Frontal cortex (tissue), 4 donors: ENCODE measurements around the gene CRISPLD2. TPM values are rescaled to one million over a fixed set of nuclear protein-coding genes. Genes with fewer than 3 reads are reported as not detected.
"Not testable (repeated sequence)": the region's sequence is repeated elsewhere in the genome, so short reads cannot be mapped to it uniquely, and the experiment has no call there.

Experiments
- DNase-seq, 2 donors: peaks; one replicate each; pipeline ENCODE4 v3.0.0; 2012; ENCODE audit warnings: low spot score in 2 of 2
- FAIRE-seq: peaks from 2 replicates; lab custom pipeline; 2012; peaks lifted over from hg19 to GRCh38; lab: Jason Lieb, UNC
- total RNA-seq: library from RNA; depleted of rRNA; stranded (reverse); fragments of >200 nt; gene quantifications from one replicate; pipeline ENCODE4 v1.2.3, GENCODE V29; 2014
- donor health status: control.
- donor health status: control.
- donor health status: control.

Gene CRISPLD2
- total RNA-seq, 1 donor from 2014 or later, result 3.3 TPM

DNA sequence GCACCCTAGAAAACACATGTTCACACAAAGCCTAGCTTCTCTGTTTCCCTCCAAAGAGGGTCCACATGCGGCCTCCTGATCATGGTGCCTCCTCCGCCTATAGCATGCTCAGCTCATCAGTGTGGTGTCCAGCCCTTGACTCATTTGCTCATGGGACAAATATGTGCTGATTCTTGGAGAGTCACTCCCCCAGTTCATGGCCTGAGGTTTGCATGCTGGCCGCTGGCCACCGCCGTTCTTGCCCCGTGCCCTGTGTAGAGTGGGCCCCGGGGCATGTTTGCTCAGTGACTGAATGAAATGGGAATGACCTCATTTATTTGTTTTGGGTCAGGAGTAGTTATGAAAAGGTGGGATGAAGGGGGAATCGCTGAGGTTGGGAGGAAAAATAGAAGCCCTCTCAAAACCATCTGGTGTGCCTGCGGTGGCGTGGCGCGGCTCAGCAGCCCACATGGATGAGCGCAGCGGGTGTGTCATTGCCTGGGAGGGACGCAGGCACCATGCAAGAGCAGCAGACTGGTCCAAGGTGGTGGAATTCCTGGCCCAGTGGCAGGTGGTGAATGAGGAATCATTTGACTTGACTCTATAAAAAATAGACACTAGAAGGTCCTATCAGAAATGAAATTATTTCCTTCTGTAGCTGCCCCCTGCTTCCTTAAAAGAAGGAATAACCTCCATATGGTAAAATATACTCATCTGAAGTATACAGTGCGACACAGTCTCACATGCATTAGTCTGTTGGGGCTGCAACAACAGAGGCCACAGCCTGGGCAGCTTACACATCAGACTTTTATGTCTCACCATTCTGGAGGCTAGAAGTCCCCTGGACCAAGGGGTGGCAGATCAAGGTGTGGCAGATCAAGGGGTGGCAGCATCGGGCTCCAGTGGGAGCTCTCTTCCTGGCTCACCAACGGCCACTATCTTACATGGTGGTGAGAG, 31.7 kb downstream of the CRISPLD2 start:
- no peak for DNase-seq
- no peak for FAIRE-seq

DNA sequence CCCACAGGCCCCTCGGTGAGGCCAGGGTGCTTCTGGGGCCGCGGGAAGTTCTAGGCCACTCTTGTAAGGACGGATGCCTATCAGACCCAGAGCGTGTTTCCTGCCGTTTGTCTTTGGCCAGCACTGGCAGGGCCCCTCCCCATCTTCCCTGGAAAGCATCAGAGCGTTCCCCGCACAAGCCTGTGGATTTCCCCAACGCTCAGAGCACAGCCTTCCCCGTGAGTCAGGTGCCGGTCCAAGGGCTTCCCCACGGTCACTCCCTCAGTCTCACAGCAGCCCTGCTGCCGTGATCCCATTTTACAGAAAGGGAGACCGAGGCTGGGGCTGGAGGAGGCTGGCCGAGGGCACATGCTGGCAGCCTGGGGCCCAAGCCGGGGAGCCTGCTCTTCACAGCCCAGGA, 33.7 kb downstream of the CRISPLD2 start:
- DNase-seq, result no peak
- FAIRE-seq, result no peak

GRCh38 chr16:84854759-84855158, 35.0 kb downstream of the CRISPLD2 start:
- no peak for DNase-seq
- no peak for FAIRE-seq

- not testable (repeated sequence) for DNase-seq, FAIRE-seq
Measured at GRCh38 chr16:84855435-84856202, 35.8 kb downstream of the CRISPLD2 start.

GRCh38 chr16:84856203-84856581, 36.4 kb downstream of the CRISPLD2 start:
- not testable (repeated sequence) for DNase-seq, FAIRE-seq

GRCh38 chr16:84856811-84857210, 37.0 kb downstream of the CRISPLD2 start:
- FAIRE-seq, DNase-seq: not testable (repeated sequence)

DNA sequence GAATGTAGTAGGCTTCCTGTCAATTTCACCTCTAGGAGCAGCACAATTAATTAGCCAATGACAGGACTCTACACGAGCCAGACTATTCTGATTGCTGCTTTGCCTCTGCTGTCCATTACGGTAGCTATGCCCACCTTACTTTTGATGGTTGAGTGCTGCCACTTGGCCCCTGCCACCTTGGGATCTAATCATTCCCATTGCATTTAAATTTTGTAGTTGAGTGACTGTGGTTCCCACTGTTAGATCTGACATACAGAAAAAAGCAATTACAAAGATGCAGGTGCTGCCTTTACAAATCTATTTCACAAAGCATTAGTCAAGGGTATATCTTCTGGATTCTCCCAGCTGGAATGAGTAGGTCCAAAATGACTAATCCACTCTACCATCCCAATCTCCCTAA, 39.9 kb downstream of the CRISPLD2 start:
- DNase-seq (no peak), FAIRE-seq (no peak)

DNA sequence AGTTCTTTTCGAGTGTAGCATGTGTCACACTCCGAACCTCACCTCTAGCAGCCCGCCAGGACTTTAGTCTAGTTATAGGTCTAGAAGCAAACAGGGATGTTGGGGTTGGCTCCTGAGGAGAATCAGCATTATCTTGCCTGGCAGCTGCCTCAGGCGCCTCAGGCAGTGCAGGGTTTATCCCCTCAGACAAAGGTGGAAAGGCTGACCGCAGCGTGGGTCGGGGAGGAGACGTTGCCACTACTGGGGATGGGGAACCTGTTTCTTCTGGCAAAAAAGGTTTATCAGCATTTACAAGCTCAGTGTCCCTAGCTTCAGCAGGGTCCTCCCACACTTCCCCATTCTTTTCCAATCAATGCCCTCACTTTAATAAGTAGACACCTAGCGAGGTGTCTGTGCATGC, 40.6 kb downstream of the CRISPLD2 start:
- DNase-seq (no peak), FAIRE-seq (no peak)

GRCh38 chr16:84861671-84862070, 41.9 kb downstream of the CRISPLD2 start:
- FAIRE-seq (no peak), DNase-seq (no peak)

DNA sequence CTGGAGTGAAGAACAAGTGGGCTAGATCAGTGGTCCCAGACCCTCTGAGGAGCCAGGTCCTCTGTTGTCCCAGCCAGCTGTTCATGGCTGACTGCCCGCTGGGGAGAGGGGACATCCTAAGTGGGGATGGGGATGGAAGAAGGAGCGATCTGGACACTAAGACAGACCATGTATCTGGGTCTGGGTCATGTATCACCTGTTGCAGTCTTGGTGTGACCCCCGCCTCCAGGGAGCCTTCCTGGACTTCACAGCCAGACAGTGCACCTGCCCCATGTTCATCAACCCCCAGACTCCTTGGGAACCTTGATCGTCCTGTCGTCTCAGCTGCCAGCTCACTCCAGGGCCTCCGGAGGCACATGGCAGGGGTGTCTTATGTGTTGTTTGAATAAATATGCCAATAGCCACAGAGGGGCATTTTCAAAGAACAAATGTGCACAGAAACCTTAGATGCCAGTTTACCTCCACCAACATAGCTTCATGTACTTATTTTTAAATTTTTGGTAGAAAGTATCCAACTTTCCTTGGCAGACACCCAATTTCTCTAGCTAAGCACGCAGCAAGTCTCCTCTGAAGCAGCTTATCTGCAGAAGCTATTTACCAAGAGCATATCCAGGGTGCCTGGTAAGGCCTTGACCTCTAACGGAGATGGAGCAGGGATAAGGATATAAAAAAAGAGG, 43.2 kb downstream of the CRISPLD2 start:
- no peak for FAIRE-seq
- DNase-seq, result no peak

DNA sequence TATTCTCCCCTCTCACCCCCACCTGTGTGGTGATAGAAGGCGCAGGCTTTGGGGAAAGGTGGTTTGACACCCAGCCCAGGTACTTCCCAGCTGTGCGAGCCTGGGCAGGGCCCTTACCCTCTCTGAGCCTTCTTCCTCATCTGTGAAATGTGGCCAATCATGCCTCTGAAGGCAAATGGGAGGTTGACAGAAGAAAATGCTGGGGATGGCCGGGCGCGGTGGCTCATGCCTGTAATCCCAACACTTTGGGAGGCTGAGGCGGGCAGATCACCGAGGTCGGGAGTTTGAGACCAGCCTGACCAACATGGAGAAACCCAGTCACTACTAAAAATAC, 43.7 kb downstream of the CRISPLD2 start:
- no peak for FAIRE-seq

GRCh38 chr16:84864326-84864955, 44.7 kb downstream of the CRISPLD2 start:
- DNase-seq (no peak), FAIRE-seq (no peak)

More for the DNA sequence above, 43.7 kb downstream of the CRISPLD2 start:
- no peak for DNase-seq

DNA sequence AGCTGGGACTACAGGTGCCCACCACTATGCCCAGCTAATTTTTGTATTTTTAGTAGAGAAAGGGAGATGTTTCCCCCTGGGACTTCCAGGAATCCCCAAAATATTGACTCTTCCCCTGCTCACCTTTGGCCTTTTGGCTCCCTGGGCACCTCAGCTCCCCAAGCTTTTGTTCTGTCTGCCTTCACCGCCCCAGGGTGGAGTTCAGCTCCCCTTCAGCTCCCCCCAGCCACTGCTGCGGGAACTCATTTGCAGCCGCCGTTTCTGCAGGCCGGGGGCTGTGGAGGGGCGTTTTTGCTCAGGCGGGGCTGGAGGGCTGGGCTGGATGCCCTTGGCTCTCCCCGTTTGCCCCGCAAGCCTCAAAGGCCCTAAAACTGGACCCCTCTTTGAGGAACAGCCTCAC, 47.9 kb downstream of the CRISPLD2 start:
- no peak for FAIRE-seq
- no peak for DNase-seq

DNA sequence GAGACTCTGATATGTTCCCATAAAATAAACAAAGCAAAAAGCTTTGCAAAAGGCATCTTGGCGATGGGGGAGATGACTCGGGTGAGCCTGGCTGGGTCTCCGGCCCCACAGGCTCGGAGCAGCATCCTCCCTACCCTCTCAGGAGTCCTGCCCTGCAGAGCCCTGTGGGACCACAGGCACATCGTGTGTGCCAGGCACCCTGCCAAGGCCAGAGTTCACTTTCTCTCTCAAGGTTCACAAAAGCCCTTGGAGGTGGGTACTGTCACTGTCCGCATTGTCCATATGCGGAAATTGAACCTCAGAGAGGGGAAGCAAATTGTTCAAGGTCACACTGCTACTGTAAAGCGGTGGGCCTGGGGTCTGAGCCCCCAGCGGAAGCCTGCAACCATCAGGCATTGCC, 48.5 kb downstream of the CRISPLD2 start:
- FAIRE-seq, result no peak

DNA sequence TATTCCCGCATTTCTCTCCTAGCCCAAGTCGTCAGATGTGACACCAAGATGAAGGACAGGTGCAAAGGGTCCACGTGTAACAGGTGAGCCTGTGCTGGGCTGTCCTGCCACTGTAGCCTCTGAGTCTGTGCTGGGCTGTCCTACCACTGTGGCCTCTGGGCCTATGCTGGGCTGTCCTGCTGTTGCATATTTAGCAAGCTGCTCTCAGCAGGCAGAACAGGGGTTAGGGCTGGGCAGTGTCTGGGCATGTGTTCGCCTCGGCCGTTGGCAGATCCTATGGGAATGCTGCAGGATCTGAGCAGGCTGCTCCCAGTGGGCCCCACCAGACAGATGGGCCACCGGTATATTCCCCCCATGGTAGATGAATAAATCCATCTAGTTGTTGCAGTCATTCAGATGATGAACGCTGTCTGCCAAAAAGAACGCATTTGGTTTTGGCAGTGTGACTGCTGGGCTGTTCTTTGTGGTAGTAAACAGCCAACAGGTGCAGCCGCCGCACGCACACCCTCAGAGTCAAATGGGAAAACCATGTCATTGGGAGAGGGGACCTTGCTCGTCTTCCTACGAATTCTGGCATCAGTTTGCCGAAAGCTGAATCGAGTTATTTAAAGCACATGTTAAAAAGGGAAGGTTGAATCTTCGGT, 49.2 kb downstream of the CRISPLD2 start:
- DNase-seq, result no peak
- no peak for FAIRE-seq

More for the DNA sequence above, 48.5 kb downstream of the CRISPLD2 start:
- no peak for DNase-seq

GRCh38 chr16:84869473-84869845, 49.7 kb downstream of the CRISPLD2 start:
- no peak for DNase-seq

GRCh38 chr16:84872971-84873370, 53.2 kb downstream of the CRISPLD2 start:
- not testable (repeated sequence) for DNase-seq, FAIRE-seq

More at GRCh38 chr16:84869473-84869845, 49.7 kb downstream of the CRISPLD2 start:
- no peak for FAIRE-seq

- no peak for FAIRE-seq
- no peak for DNase-seq
Measured at GRCh38 chr16:84874004-84874435, 54.2 kb downstream of the CRISPLD2 start.

GRCh38 chr16:84874553-84874952, 54.8 kb downstream of the CRISPLD2 start:
- FAIRE-seq, result no peak
- DNase-seq, result no peak
